Stimulated activated naive CD8-positive, alpha-beta T cell treated with anti-CD3 and anti-CD28 coated beads, Interleukin-15, Interleukin-2, amounts not matched to agents 100 ng/mL and 50 ng/mL, for 24 hours (primary cell): Measurements from ENCODE around the gene CRX.
A peak's percentile ranks its signal among the peaks of the same experiment; 100 is the strongest.
"Not testable (repeated sequence)": the region's sequence is repeated elsewhere in the genome, so short reads cannot be mapped to it uniquely, and the experiment has no call there.

Experiments
- H3K27ac Mint-ChIP-seq: one replicate; pipeline ENCODE4 v1.8.0; 2021; ENCODE audit warnings: mild to moderate bottlenecking, mixed read lengths
- H3K27me3 Mint-ChIP-seq: one replicate; pipeline ENCODE4 v1.8.0; 2021; ENCODE audit warnings: mixed read lengths
- H3K36me3 Mint-ChIP-seq: one replicate; pipeline ENCODE4 v1.8.0; 2021; ENCODE audit warnings: low read depth, mixed read lengths
- H3K4me1 Mint-ChIP-seq: one replicate; pipeline ENCODE4 v1.8.0; 2021; ENCODE audit warnings: low read depth, mixed read lengths
- H3K4me3 Mint-ChIP-seq: one replicate; pipeline ENCODE4 v1.8.0; 2021; ENCODE audit warnings: mild to moderate bottlenecking, mixed read lengths
- H3K9me3 Mint-ChIP-seq: one replicate; pipeline ENCODE4 v1.8.0; 2021; ENCODE audit warnings: mixed read lengths

The CRX gene

DNA sequence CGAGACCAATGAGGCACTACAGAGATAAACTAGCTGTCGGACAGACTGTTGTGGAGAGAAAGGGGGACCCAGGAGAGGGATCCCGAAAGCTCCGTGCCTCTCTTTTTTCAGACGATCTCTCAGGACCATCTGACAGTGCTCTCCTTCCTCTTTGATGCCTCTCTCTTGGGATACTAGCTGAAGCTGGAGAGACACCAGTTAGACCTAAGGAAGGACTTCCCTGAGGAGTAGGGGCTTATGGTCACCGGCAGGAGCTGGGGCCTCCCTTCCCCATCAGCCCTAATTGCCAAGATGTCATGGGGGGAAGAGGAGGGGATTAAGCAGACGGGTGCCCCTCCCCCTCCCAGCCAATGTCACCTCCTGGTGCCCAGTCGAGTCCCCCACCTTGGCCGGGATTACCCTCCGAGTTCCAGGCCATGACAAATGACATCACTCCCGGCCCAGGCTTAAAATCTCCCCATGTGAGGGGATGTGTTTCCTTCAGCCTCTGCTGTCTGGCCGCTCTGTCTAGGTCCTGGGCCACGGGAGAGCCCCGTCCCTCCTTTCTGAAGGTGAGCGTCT, at the start of gene CRX:
TSS of gene CRX (plus strand) at position 478 of the 561 bp plus-strand sequence. CDS start 12,507 bp downstream, outside the sequence.
- H3K4me3 Mint-ChIP-seq = no peak within 1 kb of the TSS
- no peaks in the 10 kb centered on the region for H3K36me3 Mint-ChIP-seq
- H3K27ac Mint-ChIP-seq = no peak within 1 kb of the TSS
- peaks cover 41% of the 10 kb centered on the region for H3K27me3 Mint-ChIP-seq
- H3K4me1 Mint-ChIP-seq = peaks cover 4% of the 10 kb centered on the region
- no peaks in the 10 kb centered on the region for H3K9me3 Mint-ChIP-seq

DNA sequence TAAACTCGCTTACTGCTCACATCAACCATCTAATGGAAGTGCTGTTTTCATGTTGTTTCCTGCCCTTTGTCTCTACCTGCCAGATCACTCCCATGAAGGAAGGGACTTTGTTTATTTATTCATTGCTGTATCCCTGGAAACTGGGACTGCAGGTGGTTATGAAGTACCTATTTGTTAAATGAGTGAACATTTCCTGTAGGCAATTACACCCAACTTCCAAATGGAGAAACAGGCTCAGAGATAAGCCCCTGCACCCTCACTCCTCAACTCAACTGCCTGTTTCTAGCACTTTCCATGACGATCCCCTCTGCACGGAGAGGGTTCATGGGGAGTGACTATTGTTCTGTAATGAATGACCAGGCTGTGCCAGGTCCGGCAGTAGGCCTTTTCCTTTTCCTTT, 45.2 kb upstream of the CRX start:
- peaks cover 14% of the 10 kb centered on the region for H3K36me3 Mint-ChIP-seq
- H3K4me3 Mint-ChIP-seq = no peak overlapping the region
- peaks cover 18% of the 10 kb centered on the region for H3K4me1 Mint-ChIP-seq
- H3K9me3 Mint-ChIP-seq = no peaks in the 10 kb centered on the region
- no peaks in the 10 kb centered on the region for H3K27me3 Mint-ChIP-seq
- no peak overlapping the region for H3K27ac Mint-ChIP-seq

DNA sequence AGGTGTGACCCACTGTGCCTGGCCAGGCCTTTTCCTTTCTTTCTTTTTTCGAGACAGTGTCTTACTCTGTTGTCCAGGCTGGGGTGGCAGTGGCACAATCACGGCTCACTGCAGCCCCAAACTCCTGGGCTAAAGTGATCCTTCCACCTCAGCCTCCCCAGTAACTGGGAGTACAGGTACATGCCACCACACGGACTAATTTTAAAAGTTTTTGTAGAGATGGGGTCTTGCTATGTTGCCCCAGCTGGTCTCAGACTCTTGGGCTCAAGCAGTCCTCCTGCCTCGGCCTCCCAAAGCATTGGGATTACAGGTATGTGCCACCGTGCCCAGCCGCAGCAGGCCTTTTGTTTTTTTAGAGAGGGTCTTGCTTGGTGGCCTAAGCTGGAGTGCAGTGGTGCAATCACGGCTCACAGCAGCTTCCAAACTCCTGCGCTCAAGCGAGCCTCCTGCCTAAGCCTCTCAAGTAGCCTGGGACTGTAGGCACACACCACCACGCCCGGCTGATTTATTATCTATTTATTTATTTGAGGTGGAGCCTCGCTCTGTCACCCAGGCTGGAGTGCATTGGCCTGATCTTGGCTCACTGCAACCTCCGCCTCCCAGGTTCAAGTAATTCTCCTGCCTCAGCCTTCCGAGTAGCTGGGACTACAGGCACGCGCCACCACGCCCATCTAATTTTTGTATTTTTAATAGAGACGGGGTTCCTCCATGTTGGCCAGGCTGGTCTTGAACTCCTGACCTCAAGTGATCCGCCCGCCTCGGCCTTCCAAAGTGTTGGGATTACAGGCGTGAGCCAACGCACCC, 44.3 kb upstream of the CRX start:
- peaks cover 22% of the 10 kb centered on the region for H3K36me3 Mint-ChIP-seq
- H3K27ac Mint-ChIP-seq = peak overlapping the region; percentile 87
- H3K4me3 Mint-ChIP-seq = peak overlapping the region; percentile 91
- H3K27me3 Mint-ChIP-seq, H3K9me3 Mint-ChIP-seq: not testable (repeated sequence)
- H3K4me1 Mint-ChIP-seq = peaks cover 18% of the 10 kb centered on the region

DNA sequence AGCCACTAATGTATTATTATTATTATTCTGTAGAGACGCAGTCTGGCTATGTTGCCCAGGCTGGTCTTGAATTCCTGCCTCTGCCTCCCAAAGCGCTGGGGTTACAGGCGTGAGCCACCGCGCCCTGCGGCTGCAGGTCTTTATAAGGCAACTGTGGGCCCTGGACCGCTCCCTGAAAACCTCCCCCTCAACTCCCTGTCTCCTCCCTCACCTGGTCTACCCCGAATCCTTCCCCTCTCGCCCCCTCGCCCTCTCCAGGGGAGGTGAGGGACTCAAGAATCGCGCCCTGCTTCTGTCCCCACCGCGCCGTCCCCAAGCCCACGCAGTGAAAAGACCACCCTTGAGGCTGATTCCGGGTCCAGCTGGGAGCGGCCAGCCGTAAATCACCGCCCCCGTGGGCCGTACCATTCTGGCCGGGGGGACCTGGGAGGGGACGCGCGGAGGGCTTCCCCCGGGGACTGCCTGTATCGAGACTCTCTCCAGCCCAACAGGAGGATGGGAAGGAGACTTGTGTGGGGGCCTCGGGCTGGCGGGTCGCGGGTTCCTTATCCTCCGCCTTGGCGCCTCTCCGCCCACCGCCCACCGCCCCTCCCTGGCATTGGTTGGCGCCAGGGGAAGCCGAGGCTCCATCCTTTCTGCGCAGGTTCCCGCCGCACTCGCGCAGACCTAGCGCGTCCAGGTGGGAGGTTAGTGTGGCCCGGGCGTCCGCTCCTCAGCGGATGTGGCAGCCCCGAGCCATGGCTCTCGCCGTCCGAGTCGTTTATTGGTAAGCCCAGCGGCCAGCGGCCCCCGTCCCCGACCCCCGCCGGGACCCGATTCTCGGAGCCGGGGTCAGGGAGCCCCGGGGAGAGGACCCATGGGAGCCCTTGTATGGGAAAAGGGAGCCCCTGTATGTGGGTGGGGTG, 43.4 kb upstream of the CRX start, which contains the start of gene SELENOW:
TSS of gene SELENOW (plus strand) at position 655 of the 905 bp plus-strand sequence. CDS start at position 738, 83 bp downstream.
- H3K27ac Mint-ChIP-seq = peak within 1 kb of the TSS; percentile 87
- peaks cover 18% of the 10 kb centered on the region for H3K4me1 Mint-ChIP-seq
- no peaks in the 10 kb centered on the region for H3K9me3 Mint-ChIP-seq
- H3K36me3 Mint-ChIP-seq = peaks cover 28% of the 10 kb centered on the region
- no peaks in the 10 kb centered on the region for H3K27me3 Mint-ChIP-seq
- peak within 1 kb of the TSS; percentile 91 for H3K4me3 Mint-ChIP-seq

DNA sequence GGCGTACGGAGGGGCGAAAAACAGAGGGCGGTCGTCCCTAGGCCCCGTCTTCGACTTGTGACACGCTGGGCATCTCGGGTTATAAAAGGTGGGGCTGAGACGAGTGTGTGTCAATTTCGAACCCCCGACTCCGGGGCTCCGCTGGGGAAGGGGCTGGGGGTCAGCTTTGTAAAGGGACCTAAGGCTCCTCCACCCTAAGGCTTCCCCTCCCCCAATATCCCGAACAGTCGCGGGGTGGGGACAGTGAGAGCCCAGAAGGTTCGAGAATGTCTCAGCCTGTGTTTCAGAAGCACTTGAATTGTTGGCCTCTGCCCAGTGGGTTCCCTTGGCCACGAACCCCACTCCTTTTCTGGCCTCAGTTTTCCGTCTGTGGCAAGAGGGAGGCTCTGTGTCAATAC, 42.8 kb upstream of the CRX start:
- peaks cover 31% of the 10 kb centered on the region for H3K36me3 Mint-ChIP-seq
- H3K27ac Mint-ChIP-seq = peak overlapping the region; percentile 82
- H3K4me1 Mint-ChIP-seq = peaks cover 18% of the 10 kb centered on the region
- H3K27me3 Mint-ChIP-seq = no peaks in the 10 kb centered on the region
- H3K9me3 Mint-ChIP-seq = no peaks in the 10 kb centered on the region
- H3K4me3 Mint-ChIP-seq = peak overlapping the region; percentile 91

DNA sequence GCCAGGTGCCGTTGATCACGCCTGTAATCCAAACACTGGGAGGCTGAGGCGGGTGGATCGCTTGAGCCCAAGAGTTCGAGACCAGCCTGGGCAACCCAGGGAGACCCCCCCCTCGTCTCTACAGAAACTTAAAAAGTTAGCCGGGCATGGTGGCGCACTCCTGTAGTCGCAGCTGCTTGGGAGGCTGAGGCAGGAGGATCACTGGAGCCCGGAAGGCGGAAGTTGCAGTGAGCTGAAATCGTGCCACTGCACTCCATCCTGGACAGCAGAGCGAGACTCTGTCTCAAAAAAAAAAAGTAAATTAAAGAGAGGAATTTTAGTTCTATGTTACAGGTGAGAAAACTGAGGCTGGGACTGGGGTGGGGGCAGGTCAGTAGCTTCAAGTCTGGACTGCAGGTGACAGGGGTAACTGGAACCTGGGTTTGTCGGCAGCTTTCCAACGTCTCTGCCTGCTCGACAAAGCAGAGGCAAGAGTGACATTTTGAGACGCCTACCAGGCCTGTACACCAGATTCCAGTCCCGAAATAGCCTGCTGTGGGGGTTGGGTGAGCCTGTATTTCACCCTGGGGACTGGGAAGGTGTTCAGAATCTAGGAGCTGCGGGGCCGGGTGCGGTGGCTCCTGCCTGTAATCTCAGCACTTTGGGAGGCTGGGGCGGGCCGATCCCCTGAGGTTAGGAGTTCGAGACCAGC, 42.1 kb upstream of the CRX start:
- no peaks in the 10 kb centered on the region for H3K9me3 Mint-ChIP-seq
- peak overlapping the region; percentile 91 for H3K4me3 Mint-ChIP-seq
- no peaks in the 10 kb centered on the region for H3K27me3 Mint-ChIP-seq
- H3K36me3 Mint-ChIP-seq = peaks cover 38% of the 10 kb centered on the region
- peak overlapping the region; percentile 82 for H3K27ac Mint-ChIP-seq
- peaks cover 18% of the 10 kb centered on the region for H3K4me1 Mint-ChIP-seq

DNA sequence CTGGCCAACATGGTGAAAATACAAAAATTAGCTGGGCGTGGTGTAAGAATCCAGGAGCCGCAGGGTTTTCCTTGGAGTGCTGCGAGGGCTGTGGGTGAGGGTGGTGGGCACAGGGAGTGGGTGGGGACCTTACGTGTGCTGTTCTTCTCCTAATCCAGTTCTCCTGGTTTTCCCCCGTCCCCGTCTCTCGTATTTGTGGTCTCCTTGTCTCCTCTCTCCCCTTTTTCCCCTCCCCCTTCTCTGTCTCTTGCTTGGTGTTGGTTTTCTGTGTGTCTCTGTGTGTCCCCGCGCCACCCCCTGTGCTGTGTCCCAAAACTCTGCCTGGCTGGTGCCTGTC, 41.6 kb upstream of the CRX start:
- H3K36me3 Mint-ChIP-seq = peaks cover 39% of the 10 kb centered on the region
- H3K27ac Mint-ChIP-seq = peak overlapping the region; percentile 84
- no peaks in the 10 kb centered on the region for H3K9me3 Mint-ChIP-seq
- no peaks in the 10 kb centered on the region for H3K27me3 Mint-ChIP-seq
- H3K4me1 Mint-ChIP-seq = peaks cover 18% of the 10 kb centered on the region
- H3K4me3 Mint-ChIP-seq = peak overlapping the region; percentile 91

DNA sequence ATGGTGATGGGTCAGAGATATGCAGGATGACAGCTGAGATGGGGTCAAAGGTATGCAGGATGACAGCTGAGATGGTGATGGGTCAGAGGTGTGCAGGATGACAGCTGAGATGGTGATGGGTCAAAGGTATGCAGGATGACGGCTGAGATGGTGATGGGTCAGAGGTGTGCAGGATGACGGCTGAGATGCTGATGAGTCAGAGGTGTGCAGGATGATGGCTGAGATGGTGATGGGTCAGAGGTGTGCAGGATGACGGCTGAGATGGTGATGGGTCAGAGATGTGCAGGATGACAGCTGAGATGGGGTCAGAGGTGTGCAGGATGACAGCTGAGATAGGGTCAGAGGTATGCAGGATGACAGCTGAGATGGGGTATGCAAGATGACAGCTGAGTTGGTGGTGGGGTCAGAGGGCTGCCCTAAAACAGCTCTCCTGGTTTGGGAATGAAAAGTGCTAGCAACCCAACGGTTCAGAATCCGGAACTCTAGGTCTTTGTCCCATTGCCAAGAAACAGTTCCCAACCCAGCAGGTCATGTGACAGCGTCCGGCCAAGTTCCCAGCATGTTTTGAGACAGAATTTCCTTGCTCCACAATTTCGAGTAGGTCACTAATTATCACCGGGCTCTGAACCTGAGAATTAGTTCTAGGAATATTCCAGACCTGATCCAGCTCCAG, 40.0 kb upstream of the CRX start:
- Mint-ChIP-seq H3K27ac (peak overlapping the region; percentile 63), H3K4me1 (peaks cover 18% of the 10 kb centered on the region), H3K9me3 (no peaks in the 10 kb centered on the region), H3K4me3 (no peak overlapping the region), H3K27me3 (no peaks in the 10 kb centered on the region), H3K36me3 (peaks cover 44% of the 10 kb centered on the region)

DNA sequence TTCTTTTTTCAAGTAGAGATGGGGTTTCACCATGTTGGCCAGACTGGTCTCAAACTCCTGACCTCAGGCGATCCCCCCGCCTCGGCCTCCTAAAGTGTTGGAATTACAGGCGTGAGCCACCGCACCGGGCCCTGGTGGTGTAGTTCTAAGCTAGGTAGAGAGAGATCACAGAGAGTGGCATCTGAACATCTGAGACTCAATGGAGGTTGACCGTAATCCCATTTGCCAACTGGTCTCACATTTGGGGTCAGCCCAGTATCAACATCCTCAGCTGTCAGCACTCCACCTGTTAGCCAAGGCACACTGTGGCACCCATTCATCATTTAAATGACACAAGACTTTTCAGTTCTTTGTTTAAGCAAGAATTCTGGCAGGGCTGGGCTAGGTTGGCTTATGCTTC, 35.2 kb upstream of the CRX start:
- Mint-ChIP-seq H3K4me3 (no peak overlapping the region), H3K27ac (no peak overlapping the region), H3K9me3 (no peaks in the 10 kb centered on the region), H3K4me1 (peaks cover 5% of the 10 kb centered on the region), H3K27me3 (no peaks in the 10 kb centered on the region), H3K36me3 (peaks cover 29% of the 10 kb centered on the region)

DNA sequence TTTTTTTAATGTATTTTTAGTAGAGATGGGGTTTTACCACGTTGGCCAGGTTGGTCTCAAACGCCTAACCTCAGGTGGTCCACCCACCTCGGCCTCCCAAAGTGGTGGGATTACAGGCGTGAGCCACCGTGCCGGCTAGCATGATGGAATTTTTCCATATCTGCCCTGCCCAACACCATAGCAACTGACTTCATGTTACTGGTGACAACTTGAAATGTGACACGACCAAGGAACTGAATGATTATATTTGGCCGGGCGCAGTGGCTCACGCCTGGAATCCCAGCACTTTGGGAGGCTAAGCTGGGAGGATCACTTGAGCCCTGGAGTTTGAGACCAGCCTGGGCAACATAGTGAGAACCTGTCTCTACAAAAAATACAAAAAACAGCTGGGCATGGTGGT, 34.4 kb upstream of the CRX start:
- peaks cover 23% of the 10 kb centered on the region for H3K36me3 Mint-ChIP-seq
- H3K4me1 Mint-ChIP-seq, H3K27me3 Mint-ChIP-seq, H3K9me3 Mint-ChIP-seq, H3K4me3 Mint-ChIP-seq, H3K27ac Mint-ChIP-seq: not testable (repeated sequence)

DNA sequence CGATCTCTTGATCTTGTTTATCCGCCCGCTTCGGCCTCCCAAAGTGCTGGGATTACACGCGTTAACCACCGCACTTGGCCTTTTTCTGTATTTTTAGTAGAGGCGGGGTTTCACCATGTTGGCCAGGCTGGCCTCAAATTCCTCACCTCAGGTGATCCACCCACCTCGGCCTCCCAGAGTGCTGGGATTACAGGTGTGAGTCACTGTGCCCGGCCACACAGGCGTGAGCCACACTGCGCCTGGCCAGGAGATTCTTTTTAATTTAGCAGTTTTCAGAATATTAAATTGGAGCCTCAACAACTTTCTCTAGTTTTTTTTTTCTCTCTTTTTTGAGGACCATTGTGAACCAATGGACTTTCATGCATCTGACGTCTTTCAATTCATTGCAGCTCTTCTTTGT, 31.9 kb upstream of the CRX start:
- H3K4me3 Mint-ChIP-seq, H3K36me3 Mint-ChIP-seq, H3K4me1 Mint-ChIP-seq, H3K27ac Mint-ChIP-seq, H3K9me3 Mint-ChIP-seq, H3K27me3 Mint-ChIP-seq: not testable (repeated sequence)

DNA sequence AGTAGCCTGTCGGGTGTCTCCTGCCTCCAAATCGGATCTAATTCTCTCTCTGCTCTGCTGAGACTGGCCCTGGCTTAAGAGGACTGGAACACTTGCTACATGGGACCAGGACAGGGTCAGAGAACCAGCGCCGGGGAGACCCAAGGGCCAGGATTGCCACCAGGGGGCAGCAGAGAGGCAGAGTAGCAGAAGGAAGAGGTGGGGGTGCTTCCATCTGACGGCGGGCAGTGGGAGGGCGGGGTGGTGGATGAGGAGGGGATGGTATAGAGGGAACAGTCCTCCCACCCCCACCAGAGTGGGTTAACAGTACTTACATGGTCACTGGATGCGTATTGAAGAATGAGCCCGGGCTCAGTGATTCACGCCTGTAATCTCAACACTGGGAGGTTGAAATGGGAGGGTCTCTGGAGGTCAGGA, 31.3 kb upstream of the CRX start:
- peaks cover 3% of the 10 kb centered on the region for H3K36me3 Mint-ChIP-seq

DNA sequence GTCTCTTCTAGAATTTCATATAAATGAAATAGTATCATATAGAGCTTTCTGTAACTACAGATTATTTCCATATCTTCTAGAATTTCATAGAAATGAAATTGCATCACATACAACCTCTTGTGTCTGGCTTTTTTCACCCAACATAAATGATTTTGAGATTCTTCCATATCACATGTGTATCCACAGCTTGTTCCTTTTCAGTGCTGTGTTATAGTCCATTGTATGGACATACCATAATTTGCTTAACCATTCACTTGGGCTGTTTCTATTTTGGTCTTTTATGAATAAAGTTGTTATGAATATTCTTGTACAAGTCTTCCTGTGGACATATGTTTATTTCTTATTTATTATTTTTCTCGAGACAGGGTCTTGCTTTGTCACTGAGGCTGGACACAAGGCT, 29.1 kb upstream of the CRX start:
- Mint-ChIP-seq H3K4me3 (no peak overlapping the region), H3K4me1 (peaks cover 5% of the 10 kb centered on the region), H3K36me3 (no peaks in the 10 kb centered on the region), H3K27me3 (peaks cover 3% of the 10 kb centered on the region), H3K27ac (no peak overlapping the region), H3K9me3 (no peaks in the 10 kb centered on the region)

More for the DNA sequence above, 31.3 kb upstream of the CRX start:
- no peak overlapping the region for H3K4me3 Mint-ChIP-seq
- H3K9me3 Mint-ChIP-seq = no peaks in the 10 kb centered on the region
- peaks cover 5% of the 10 kb centered on the region for H3K4me1 Mint-ChIP-seq
- H3K27me3 Mint-ChIP-seq = no peaks in the 10 kb centered on the region
- H3K27ac Mint-ChIP-seq = no peak overlapping the region

DNA sequence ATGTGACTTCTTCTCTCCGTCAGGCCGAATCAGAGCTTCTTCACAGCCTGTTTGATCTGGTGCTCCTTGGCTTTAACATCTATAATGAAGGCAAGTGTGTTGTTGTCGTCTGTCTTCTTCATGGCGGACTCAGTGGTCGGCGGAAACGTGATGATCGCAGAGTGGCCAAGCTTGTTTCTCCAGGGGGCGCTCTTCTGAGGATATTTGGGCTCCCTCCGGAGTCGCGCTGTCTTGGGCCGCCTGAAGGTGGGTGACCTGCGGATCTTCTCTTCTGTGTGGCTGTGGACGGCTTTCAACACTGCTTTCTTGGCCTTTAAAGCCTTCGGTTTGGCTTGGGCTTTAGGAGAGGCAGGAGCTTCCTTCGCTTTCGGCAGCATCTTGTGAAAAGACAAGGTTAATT, 27.2 kb upstream of the CRX start:
- no peaks in the 10 kb centered on the region for H3K4me1 Mint-ChIP-seq
- H3K27me3 Mint-ChIP-seq = peaks cover 3% of the 10 kb centered on the region
- H3K4me3 Mint-ChIP-seq = no peak overlapping the region
- H3K36me3 Mint-ChIP-seq = no peaks in the 10 kb centered on the region
- H3K27ac Mint-ChIP-seq = no peak overlapping the region
- no peaks in the 10 kb centered on the region for H3K9me3 Mint-ChIP-seq
